Subcutaneous adipose tissue (tissue), 4 donors: ENCODE data around the gene ZNF618. TPM values are rescaled to one million over a fixed set of nuclear protein-coding genes. Genes with fewer than 3 reads are reported as not detected.

Experiments used
- CTCF ChIP-seq: fragments of 450-650 bp; IDR thresholded peaks from one replicate; pipeline ENCODE4 v1.5.1; 2016; ENCODE audit warnings: low read depth, mild to moderate bottlenecking, control low read depth, antibody characterized with exemption, moderate library complexity
- total RNA-seq, 4 donors: library from RNA; depleted of rRNA; stranded (reverse); fragments of >200 nt; gene quantifications; one replicate each; pipeline ENCODE4 v1.1.0, GENCODE V29; 2016

The ZNF618 gene
- total RNA-seq, 4 donors from 2014 or later: 3.7 to 7.7 (median 4.4) TPM

- no peak for TF ChIP-seq CTCF
Measured at GRCh38 chr9:113932906-113933584, 56.9 kb downstream of the ZNF618 start.

GRCh38 chr9:113933671-113934070, 57.6 kb downstream of the ZNF618 start:
- no peak for TF ChIP-seq CTCF

- no peak for TF ChIP-seq CTCF
Measured at GRCh38 chr9:113934167-113934828, 58.2 kb downstream of the ZNF618 start.

- no peak for TF ChIP-seq CTCF
Measured at GRCh38 chr9:113934829-113935676, 58.9 kb downstream of the ZNF618 start.

GRCh38 chr9:113935677-113936380, 59.7 kb downstream of the ZNF618 start:
- no peak for TF ChIP-seq CTCF

- TF ChIP-seq CTCF: no peak
Measured at GRCh38 chr9:113940077-113940476, 64.0 kb downstream of the ZNF618 start.
